Prostate gland (tissue), 2 donors: ENCODE measurements around the gene KCNG2.

Experiments
- CTCF ChIP-seq, 4 experiments: fragments of 200-600 bp in 2 of 4; fragments of 450-650 bp in 2 of 4; sonication (generic) in 2 of 4; IDR thresholded peaks; 1 replicate in 3 of 4; 2 replicates in 1 of 4; pipeline ENCODE4 v1.5.1; 2016 to 2019; ENCODE audit warnings: antibody characterized with exemption in 4 of 4, mild to moderate bottlenecking in 2 of 4, moderate library complexity in 2 of 4
- POLR2AphosphoS5 ChIP-seq: sonication (generic); formaldehyde crosslinking; IDR thresholded peaks from one replicate; pipeline ENCODE4 v1.6.1; 2017; ENCODE audit warnings: antibody characterized with exemption

GRCh38 chr18:79754831-79755351, 42.8 kb upstream of the KCNG2 start:
- TF ChIP-seq POLR2AphosphoS5 (no peak), CTCF (IDR thresholded peaks at IDR 0.05) (no peak)
